GM19324 (cell line): ENCODE data around the gene IRX6.

Source experiments
- ATAC-seq: cut with Tn5 transposase; IDR thresholded peaks from one replicate; pipeline ENCODE4 v1.9.1; 2021; ENCODE audit warnings: mild to moderate bottlenecking, moderate library complexity; ENCODE audit not compliant: unreplicated experiment, low FRiP score

Gene IRX6

GRCh38 chr16:55359946-55360345 is 35.9 kb downstream of the IRX6 start:
- no peak for ATAC-seq

DNA sequence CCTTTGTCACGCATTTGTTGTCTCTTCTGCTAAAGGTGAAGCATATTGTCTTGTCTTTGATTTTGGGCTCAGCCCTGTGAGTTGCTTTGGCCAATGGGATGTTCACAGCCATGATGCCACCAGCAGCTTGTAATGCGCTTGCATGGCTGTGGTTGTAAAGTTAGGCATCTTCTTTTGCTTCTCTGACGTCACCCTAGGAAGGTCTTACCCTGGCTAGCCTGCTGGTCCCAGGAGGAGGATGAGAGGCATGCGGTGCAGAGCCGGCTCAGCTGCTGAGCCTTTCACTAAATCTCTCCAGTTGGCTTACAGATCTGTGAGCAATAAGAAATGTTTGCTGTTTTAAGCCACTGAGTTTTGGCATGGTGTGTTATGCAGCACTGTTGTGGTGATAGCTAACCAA is 40.8 kb downstream of the IRX6 start:
- no peak for ATAC-seq

DNA sequence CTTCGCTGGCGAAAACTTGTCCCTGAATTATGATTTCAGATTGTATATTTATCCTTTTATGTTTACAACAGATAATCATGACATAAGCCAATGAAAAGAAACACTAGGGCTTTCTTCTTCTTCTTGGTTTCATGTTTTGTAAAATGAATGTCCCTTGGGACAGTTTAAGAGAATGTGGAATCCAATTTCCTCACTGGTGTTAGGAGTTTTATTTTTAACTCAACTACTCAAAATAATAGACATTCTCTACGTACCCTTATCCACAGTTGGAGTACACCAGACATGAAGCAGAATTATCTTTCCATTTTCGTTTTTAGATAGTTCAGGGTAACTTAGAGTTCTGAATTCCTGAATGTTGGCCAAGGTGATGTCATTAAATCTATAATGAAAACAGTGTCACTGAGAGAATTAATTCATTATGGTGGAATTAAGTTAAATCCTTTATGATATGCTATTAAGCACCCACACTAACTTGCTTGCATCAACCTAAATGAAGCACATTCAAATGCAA is 43.4 kb downstream of the IRX6 start:
- no peak for ATAC-seq

GRCh38 chr16:55367866-55368603 is 44.0 kb downstream of the IRX6 start:
- no peak for ATAC-seq

DNA sequence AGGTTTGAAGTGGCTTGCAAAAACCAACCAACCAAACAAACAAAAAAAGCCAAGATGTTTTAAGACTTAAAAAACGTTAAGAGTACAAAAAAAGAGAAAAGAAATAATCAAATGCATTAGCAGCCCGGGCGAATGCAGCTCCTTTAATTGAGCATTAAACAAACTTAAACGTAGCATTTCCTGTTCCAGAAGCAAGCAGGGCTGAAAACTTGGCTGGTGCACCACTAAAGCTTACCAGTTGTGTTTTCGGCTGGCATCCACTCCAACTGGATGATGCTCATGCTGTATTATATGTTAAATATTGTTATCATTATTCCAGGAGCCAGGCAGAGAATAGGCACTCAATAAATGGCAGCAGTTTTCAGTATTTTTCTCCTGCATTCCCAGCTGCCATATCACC is 45.1 kb downstream of the IRX6 start:
- no peak for ATAC-seq

DNA sequence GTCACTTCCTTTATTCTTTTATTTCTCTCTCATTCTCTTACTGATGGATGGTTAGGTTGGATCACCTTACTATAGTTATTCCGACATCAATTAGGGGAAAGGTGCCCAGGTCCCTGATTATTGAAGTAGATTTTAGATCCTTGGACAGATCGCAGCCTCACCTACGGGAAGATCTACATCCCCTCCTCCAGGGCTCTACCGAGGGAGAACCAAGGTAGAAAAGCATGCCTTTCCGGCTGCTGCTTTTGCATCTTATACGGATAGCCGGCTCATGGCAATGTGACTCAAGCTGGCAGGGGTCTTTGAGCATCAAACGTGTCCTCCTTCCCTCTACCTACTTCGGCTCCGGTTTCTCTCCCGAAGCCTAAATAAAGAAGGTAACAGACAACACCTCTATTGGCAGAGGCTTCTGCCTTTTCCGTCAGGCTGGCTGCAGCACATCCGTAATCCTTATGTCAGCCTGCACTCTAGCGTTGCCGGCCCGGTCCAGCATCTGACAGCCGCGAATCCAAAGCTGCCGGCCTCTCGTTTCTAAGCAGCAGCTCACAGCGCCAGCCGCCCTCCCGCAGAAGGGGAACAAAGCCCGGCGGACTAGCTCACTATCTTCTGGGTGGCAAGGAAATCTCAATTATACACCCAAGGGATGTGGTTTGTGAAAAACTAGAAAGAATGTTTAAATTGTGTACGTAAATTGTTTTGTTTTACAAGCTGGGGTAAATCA is 46.9 kb downstream of the IRX6 start:
- no peak for ATAC-seq

DNA sequence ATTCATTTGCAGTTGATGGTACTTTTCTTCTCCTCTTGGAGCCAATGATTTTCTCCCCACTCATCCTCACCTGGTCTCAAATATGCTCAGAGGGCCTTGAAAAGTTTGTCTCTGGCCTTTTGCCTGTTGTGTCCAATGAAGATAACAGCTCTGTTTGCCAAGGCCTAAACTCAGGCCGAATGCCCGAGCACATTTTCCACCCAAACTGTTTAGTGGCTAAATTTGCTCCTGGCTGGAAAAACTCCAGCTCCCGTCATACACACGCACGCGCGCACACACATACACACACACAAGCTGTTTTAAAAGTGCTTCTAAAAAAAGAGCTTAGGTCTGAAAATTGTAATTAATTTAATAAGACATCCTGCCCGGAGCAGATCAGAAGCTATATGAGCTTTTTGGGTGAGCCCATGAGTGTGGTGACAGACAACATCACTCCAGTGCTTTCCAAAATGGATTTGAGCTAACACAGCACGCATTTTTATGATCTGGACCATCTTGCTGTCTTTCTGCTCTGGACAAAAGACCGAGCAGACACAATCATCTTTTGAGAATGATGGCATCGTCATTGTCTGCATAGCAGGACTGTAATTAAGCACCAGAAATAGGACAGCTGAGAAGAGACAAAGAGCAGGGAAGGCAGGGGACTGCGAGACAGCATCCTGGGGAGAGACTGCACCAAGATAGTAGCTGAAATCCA is 48.9 kb downstream of the IRX6 start:
- ATAC-seq = no peak

- ATAC-seq = no peak
Observed at GRCh38 chr16:55373489-55373832, 49.5 kb downstream of the IRX6 start.

DNA sequence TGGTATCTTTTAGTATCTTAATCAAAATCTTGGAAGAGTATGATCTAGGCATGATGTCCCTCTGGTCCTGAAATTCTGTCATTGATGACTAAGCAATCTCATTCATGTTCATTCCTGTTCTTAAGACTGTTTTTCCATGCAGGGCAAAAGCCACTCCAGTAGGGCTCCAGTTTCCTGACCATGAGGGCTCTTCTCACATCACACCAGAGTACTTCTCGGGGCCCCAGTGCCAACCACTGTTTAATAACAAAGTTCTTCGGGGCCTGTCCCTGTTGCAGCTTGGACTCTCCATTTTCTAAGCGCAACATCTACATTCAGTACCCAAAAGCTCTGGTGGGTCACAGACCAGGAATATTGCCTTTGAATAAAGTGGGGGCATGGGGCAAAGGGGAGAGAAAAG is 52.0 kb downstream of the IRX6 start:
- no peak for ATAC-seq

DNA sequence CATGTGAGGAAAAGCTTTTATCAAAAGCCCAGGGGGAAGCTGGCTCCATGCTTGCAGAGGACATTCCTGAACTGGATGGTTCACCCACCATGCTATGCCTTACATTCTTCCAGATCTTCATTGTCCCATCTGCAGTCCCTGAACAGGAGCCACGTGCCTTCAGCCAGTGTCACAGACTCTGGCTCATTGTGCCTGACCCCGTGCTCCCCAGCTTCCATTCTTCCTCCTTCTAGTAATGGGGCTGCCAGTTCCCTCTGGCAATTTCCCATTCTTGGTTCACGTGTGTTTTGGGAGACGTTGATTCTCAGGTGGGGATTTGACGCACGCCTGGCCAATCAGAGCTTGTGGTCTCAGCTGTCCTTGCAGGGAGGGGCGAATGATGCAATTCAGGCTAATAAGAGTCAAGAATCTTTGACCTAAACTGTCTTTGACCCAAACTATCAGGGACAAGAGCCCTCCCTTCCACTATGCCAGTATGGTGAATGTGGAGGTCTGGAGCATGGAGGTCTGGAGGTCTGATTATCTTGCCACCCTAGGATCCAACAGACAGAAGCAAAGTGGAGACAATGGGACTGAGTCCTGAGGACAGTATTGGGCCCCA is 52.7 kb downstream of the IRX6 start:
- no peak for ATAC-seq

GRCh38 chr16:55377840-55378239 is 53.8 kb downstream of the IRX6 start:
- no peak for ATAC-seq

- ATAC-seq = no peak
Observed at GRCh38 chr16:55378616-55379015, 54.6 kb downstream of the IRX6 start.

GRCh38 chr16:55379371-55379770 is 55.4 kb downstream of the IRX6 start:
- no peak for ATAC-seq

DNA sequence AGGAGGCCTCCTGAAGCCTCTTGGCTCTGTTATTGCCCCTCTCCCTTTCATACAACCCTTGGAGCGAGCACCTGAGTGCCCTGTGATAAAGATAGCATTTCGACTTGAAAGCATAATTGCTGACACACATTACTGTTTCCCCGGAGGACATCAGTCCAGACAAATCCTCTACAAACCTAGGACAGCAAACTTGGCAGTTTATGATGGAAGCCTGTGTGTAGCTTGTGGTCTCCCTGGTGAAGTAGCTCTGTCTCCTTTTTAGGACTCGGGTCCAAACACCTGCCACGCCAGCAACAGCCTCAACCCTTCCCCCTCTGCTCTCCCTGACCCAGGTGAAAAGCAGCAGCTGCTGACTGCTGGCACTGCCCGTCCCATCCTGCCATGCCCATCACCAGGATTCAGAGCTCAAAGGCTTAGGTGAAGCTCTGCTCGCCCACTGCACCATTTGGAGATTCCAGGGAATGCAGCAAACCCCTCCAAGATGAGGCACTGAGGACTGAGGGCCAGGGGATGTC is 55.9 kb downstream of the IRX6 start:
- no peak for ATAC-seq
